ENCODE results near the gene HAUS5.

HAUS5 gene

GRCh38 chr19:35612559-35613321 is at the start of gene HAUS5:
HAUS5 (plus strand) TSS chr19:35612735; CDS start chr19:35612795, 60 bp downstream.
- peak within 1 kb of the TSS; percentile 82 to 98 (median 89) for H3K4me3 ChIP-seq (ENCODE audit: low read depth in 1 of 5, low read length in 5 of 5)
- peaks cover 0 to 10% (median 5%) of the 10 kb centered on the region in 5 donors for H3K9me3 ChIP-seq (ENCODE audit: control insufficient read depth in 5 of 5, low read length in 5 of 5)
- H3K9ac ChIP-seq (ENCODE audit: low read length in 5 of 5), result peak within 1 kb of the TSS; percentile 71 to 92 (median 84)
- no peak within 1 kb of the TSS for H3K27ac ChIP-seq (ENCODE audit: low read depth, low read length)
- H3K4me1 ChIP-seq (ENCODE audit: control insufficient read depth in 5 of 5, insufficient read depth in 5 of 5, low read length in 5 of 5), result peaks cover 0 to 17% (median 13%) of the 10 kb centered on the region in 5 donors
- no peaks in the 10 kb centered on the region for H3K27me3 ChIP-seq (ENCODE audit: control insufficient read depth in 5 of 5, insufficient read depth in 4 of 5, low read length in 5 of 5)
- peaks cover 0 to 21% (median 15%) of the 10 kb centered on the region in 5 donors for H3K36me3 ChIP-seq (ENCODE audit: control insufficient read depth in 5 of 5, insufficient read depth in 5 of 5, low read length in 5 of 5)

DNA sequence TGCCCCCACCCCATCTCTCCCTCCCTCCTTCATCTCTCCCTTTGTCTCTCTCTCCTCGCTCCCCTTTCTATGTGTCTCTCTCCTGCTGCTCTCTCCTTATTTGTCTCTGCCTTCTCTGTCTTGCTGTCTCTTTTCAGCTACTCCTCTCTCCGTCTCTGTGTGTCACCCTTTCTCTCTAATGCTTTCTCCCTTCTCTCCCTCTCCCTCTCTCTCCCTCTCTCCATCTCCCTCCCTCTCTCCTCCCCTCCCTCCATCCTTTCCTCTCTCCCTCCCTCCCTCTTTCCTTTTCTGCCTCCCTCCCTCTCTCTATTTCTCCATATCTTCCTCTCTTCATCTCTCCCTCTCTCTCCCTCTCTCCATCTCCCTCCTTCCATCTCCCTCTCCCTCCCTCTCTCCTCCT is 49.8 kb upstream of the HAUS5 start:
- H3K27me3 ChIP-seq (ENCODE audit: control insufficient read depth in 5 of 5, insufficient read depth in 4 of 5, low read length in 5 of 5), result peaks cover 14 to 58% (median 51%) of the 10 kb centered on the region in 5 donors
- no peaks in the 10 kb centered on the region for H3K36me3 ChIP-seq (ENCODE audit: control insufficient read depth in 5 of 5, insufficient read depth in 5 of 5, low read length in 5 of 5)
- H3K4me1 ChIP-seq (ENCODE audit: control insufficient read depth in 5 of 5, insufficient read depth in 5 of 5, low read length in 5 of 5), result peaks cover 0 to 8% (median 7%) of the 10 kb centered on the region in 5 donors

DNA sequence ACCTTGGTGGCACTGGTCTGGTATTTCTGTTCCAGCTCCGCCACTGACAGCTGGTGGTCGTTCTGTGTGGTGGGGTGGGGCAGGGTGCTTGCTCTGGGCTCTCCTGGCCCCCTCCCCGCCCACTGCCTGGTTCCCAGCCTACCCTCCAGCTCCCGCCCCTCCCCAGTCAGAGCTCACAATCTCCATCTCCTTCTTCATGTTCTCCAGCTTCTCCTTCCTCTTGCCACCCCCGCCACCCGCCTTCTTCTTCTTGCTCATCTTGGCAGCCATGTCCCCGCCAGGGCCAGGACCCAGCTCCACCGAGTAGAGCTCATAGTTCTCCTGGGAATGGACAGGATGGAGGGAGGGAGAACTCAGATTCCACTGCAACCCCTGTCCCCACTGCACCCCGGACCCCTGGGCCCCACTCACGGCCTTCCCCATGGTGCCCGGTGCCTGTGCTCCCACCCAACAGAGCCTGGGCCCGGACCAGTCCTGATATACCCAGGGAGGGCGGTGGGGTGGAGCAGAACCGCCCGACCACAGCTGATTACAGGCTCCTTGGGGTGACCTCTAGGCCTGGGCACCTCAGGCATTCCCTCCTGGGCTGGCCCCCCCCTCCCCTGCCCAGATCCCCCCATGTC is 49.2 kb upstream of the HAUS5 start, which contains the start of gene ATP4A:
Gene ATP4A (minus strand): TSS at position 452 of the 623 bp plus-strand sequence. CDS start 29 bp downstream, at position 423.
- Histone ChIP-seq H3K4me3 (ENCODE audit: low read depth in 1 of 5, low read length in 5 of 5) (no peak within 1 kb of the TSS), H3K27me3 (ENCODE audit: control insufficient read depth in 5 of 5, insufficient read depth in 4 of 5, low read length in 5 of 5) (peaks cover 11 to 54% (median 46%) of the 10 kb centered on the region in 5 donors), H3K27ac (ENCODE audit: low read depth, low read length) (no peak within 1 kb of the TSS), H3K4me1 (ENCODE audit: control insufficient read depth in 5 of 5, insufficient read depth in 5 of 5, low read length in 5 of 5) (peaks cover 0 to 3% (median 2%) of the 10 kb centered on the region in 5 donors), H3K9ac (ENCODE audit: low read length in 5 of 5) (no peak within 1 kb of the TSS), H3K9me3 (ENCODE audit: control insufficient read depth in 5 of 5, low read length in 5 of 5) (no peaks in the 10 kb centered on the region), H3K36me3 (ENCODE audit: control insufficient read depth in 5 of 5, insufficient read depth in 5 of 5, low read length in 5 of 5) (no peaks in the 10 kb centered on the region)

More for the DNA sequence above, 49.8 kb upstream of the HAUS5 start:
- H3K4me3 ChIP-seq (ENCODE audit: low read depth in 1 of 5, low read length in 5 of 5), result no peak overlapping the region
- no peaks in the 10 kb centered on the region for H3K9me3 ChIP-seq (ENCODE audit: control insufficient read depth in 5 of 5, low read length in 5 of 5)
- H3K9ac ChIP-seq (ENCODE audit: low read length in 5 of 5), result no peak overlapping the region
- no peak overlapping the region for H3K27ac ChIP-seq (ENCODE audit: low read depth, low read length)

- no peaks in the 10 kb centered on the region for H3K9me3 ChIP-seq (ENCODE audit: control insufficient read depth in 5 of 5, low read length in 5 of 5)
- H3K27ac ChIP-seq (ENCODE audit: low read depth, low read length), result no peak overlapping the region
- H3K4me3 ChIP-seq (ENCODE audit: low read depth in 1 of 5, low read length in 5 of 5), result no peak overlapping the region
- H3K36me3 ChIP-seq (ENCODE audit: control insufficient read depth in 5 of 5, insufficient read depth in 5 of 5, low read length in 5 of 5), result no peaks in the 10 kb centered on the region
- H3K4me1 ChIP-seq (ENCODE audit: control insufficient read depth in 5 of 5, insufficient read depth in 5 of 5, low read length in 5 of 5), result no peaks in the 10 kb centered on the region
- peaks cover 5 to 50% (median 34%) of the 10 kb centered on the region in 5 donors for H3K27me3 ChIP-seq (ENCODE audit: control insufficient read depth in 5 of 5, insufficient read depth in 4 of 5, low read length in 5 of 5)
- no peak overlapping the region for H3K9ac ChIP-seq (ENCODE audit: low read length in 5 of 5)
Observed at GRCh38 chr19:35565016-35565856, 47.3 kb upstream of the HAUS5 start.

DNA sequence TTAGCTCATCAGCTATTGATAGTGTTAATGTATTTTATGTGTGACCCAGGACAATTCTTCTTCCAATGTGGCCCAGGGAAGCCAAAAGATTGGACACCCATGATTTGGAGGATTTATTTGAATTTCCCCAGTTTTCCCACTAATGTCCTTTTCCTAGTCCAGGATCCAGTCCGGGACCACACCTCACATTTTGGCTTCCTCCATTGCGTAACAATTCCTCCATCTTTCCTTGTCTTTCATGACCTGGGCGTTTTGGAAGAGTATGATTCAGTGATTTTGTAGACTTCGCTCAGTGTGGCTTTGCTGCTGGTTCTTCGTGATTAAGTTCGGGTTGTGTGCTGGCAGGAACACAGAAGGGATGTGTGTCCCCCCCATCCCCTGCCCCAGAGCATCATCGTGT is 45.8 kb upstream of the HAUS5 start:
- H3K36me3 ChIP-seq (ENCODE audit: control insufficient read depth in 5 of 5, insufficient read depth in 5 of 5, low read length in 5 of 5), result no peaks in the 10 kb centered on the region
- peaks cover 5 to 44% (median 28%) of the 10 kb centered on the region in 5 donors for H3K27me3 ChIP-seq (ENCODE audit: control insufficient read depth in 5 of 5, insufficient read depth in 4 of 5, low read length in 5 of 5)
- H3K4me1 ChIP-seq (ENCODE audit: control insufficient read depth in 5 of 5, insufficient read depth in 5 of 5, low read length in 5 of 5), result no peaks in the 10 kb centered on the region

GRCh38 chr19:35569281-35569781 is 43.2 kb upstream of the HAUS5 start:
- no peak overlapping the region for H3K4me3 ChIP-seq (ENCODE audit: low read depth in 1 of 5, low read length in 5 of 5)
- peaks cover 5 to 36% (median 19%) of the 10 kb centered on the region in 5 donors for H3K27me3 ChIP-seq (ENCODE audit: control insufficient read depth in 5 of 5, insufficient read depth in 4 of 5, low read length in 5 of 5)
- no peak overlapping the region for H3K27ac ChIP-seq (ENCODE audit: low read depth, low read length)
- H3K9me3 ChIP-seq (ENCODE audit: control insufficient read depth in 5 of 5, low read length in 5 of 5), result no peaks in the 10 kb centered on the region
- no peak overlapping the region for H3K9ac ChIP-seq (ENCODE audit: low read length in 5 of 5)
- no peaks in the 10 kb centered on the region for H3K36me3 ChIP-seq (ENCODE audit: control insufficient read depth in 5 of 5, insufficient read depth in 5 of 5, low read length in 5 of 5)
- H3K4me1 ChIP-seq (ENCODE audit: control insufficient read depth in 5 of 5, insufficient read depth in 5 of 5, low read length in 5 of 5), result no peaks in the 10 kb centered on the region

More for the DNA sequence above, 45.8 kb upstream of the HAUS5 start:
- Histone ChIP-seq H3K9ac (ENCODE audit: low read length in 5 of 5) (no peak overlapping the region), H3K9me3 (ENCODE audit: control insufficient read depth in 5 of 5, low read length in 5 of 5) (no peaks in the 10 kb centered on the region), H3K4me3 (ENCODE audit: low read depth in 1 of 5, low read length in 5 of 5) (no peak overlapping the region), H3K27ac (ENCODE audit: low read depth, low read length) (no peak overlapping the region)

GRCh38 chr19:35571406-35571965 is 41.0 kb upstream of the HAUS5 start:
- peaks cover 5 to 24% (median 9%) of the 10 kb centered on the region in 5 donors for H3K27me3 ChIP-seq (ENCODE audit: control insufficient read depth in 5 of 5, insufficient read depth in 4 of 5, low read length in 5 of 5)
- H3K9me3 ChIP-seq (ENCODE audit: control insufficient read depth in 5 of 5, low read length in 5 of 5), result peaks cover 7 to 16% (median 11%) of the 10 kb centered on the region in 5 donors
- H3K9ac ChIP-seq (ENCODE audit: low read length in 5 of 5), result no peak overlapping the region
- H3K36me3 ChIP-seq (ENCODE audit: control insufficient read depth in 5 of 5, insufficient read depth in 5 of 5, low read length in 5 of 5), result no peaks in the 10 kb centered on the region
- no peaks in the 10 kb centered on the region for H3K4me1 ChIP-seq (ENCODE audit: control insufficient read depth in 5 of 5, insufficient read depth in 5 of 5, low read length in 5 of 5)
- H3K4me3 ChIP-seq (ENCODE audit: low read depth in 1 of 5, low read length in 5 of 5), result no peak overlapping the region
- H3K27ac ChIP-seq (ENCODE audit: low read depth, low read length), result no peak overlapping the region

- Histone ChIP-seq H3K4me3 (ENCODE audit: low read depth in 1 of 5, low read length in 5 of 5) (no peak overlapping the region), H3K27ac (ENCODE audit: low read depth, low read length) (no peak overlapping the region), H3K9ac (ENCODE audit: low read length in 5 of 5) (no peak overlapping the region), H3K4me1 (ENCODE audit: control insufficient read depth in 5 of 5, insufficient read depth in 5 of 5, low read length in 5 of 5) (no peaks in the 10 kb centered on the region), H3K36me3 (ENCODE audit: control insufficient read depth in 5 of 5, insufficient read depth in 5 of 5, low read length in 5 of 5) (no peaks in the 10 kb centered on the region), H3K9me3 (ENCODE audit: control insufficient read depth in 5 of 5, low read length in 5 of 5) (peaks cover 7 to 26% (median 19%) of the 10 kb centered on the region in 5 donors), H3K27me3 (ENCODE audit: control insufficient read depth in 5 of 5, insufficient read depth in 4 of 5, low read length in 5 of 5) (peaks cover 0 to 5% (median 3%) of the 10 kb centered on the region in 5 donors)
Observed at GRCh38 chr19:35577918-35578317, 34.6 kb upstream of the HAUS5 start.

GRCh38 chr19:35578707-35579106 is 33.8 kb upstream of the HAUS5 start:
- Histone ChIP-seq H3K9me3 (ENCODE audit: control insufficient read depth in 5 of 5, low read length in 5 of 5) (peaks cover 7 to 26% (median 19%) of the 10 kb centered on the region in 5 donors), H3K9ac (ENCODE audit: low read length in 5 of 5) (no peak overlapping the region), H3K4me3 (ENCODE audit: low read depth in 1 of 5, low read length in 5 of 5) (no peak overlapping the region), H3K27ac (ENCODE audit: low read depth, low read length) (no peak overlapping the region), H3K4me1 (ENCODE audit: control insufficient read depth in 5 of 5, insufficient read depth in 5 of 5, low read length in 5 of 5) (no peaks in the 10 kb centered on the region), H3K36me3 (ENCODE audit: control insufficient read depth in 5 of 5, insufficient read depth in 5 of 5, low read length in 5 of 5) (no peaks in the 10 kb centered on the region), H3K27me3 (ENCODE audit: control insufficient read depth in 5 of 5, insufficient read depth in 4 of 5, low read length in 5 of 5) (peaks cover 0 to 5% (median 3%) of the 10 kb centered on the region in 5 donors)

Measured in subcutaneous abdominal adipose tissue (tissue), 5 donors.